CD4-positive, alpha-beta T cell (primary cell): ENCODE results near the gene PDCD6IP. TPM values are rescaled to one million over a fixed set of nuclear protein-coding genes. Genes with fewer than 3 reads are reported as not detected.

ENCODE experiments used
- ATAC-seq: fragments of 200-7000 bp; cut with Tn5 transposase; one replicate; pipeline ENCODE4 v1.10.0; 2022; ENCODE audit warnings: mild to moderate bottlenecking; ENCODE audit not compliant: poor library complexity
- CTCF ChIA-PET: fragments of 350-600 bp; sonication (Branson Sonifier 250); formaldehyde crosslinking; loops from one replicate; lab custom pipeline; 2021; ENCODE audit warnings: antibody characterized with exemption, inconsistent platforms; lab: Charles Lee
- POLR2A ChIA-PET: fragments of 350-600 bp; sonication (Branson Sonifier 250); formaldehyde crosslinking; loops from one replicate; lab custom pipeline; 2021; ENCODE audit warnings: antibody characterized with exemption, inconsistent platforms; lab: Charles Lee
- DNase-seq, 14 experiments: peaks; one replicate each; pipeline ENCODE4 v3.0.0-alpha.2; 2013 to 2020; ENCODE audit warnings: mixed read lengths in 2 of 14
- H3K27ac ChIP-seq, 2 donors: one replicate each; pipeline versions ENCODE4 v1.5.1 to v1.7.0; 2013; ENCODE audit warnings: low read length in 2 of 2, low read depth in 1 of 2, mild to moderate bottlenecking in 1 of 2
- H3K27me3 ChIP-seq, 2 experiments: 1 replicate in 1 of 2; 2 replicates in 1 of 2; pipeline versions ENCODE4 v1.6.1 to v1.7.0; 2013; ENCODE audit warnings: low read length in 2 of 2, control low read depth in 1 of 2, mild to moderate bottlenecking in 1 of 2, moderate library complexity in 1 of 2; ENCODE audit not compliant: insufficient read depth in 2 of 2, control insufficient read depth in 1 of 2
- H3K36me3 ChIP-seq: one replicate; pipeline ENCODE4 v1.6.1; 2013; ENCODE audit warnings: low read length, control low read depth; ENCODE audit not compliant: insufficient read depth
- H3K4me1 ChIP-seq: one replicate; pipeline ENCODE4 v1.6.1; 2013; ENCODE audit warnings: low read length, control low read depth; ENCODE audit not compliant: insufficient read depth
- H3K4me3 ChIP-seq: one replicate; pipeline ENCODE4 v1.5.1; 2013; ENCODE audit warnings: mild to moderate bottlenecking, low read length, moderate library complexity
- H3K9me3 ChIP-seq, 2 experiments: 1 replicate in 1 of 2; 2 replicates in 1 of 2; pipeline versions ENCODE4 v1.6.1 to v1.7.0; 2013; ENCODE audit warnings: low read length in 2 of 2, mild to moderate bottlenecking in 2 of 2, control low read depth in 1 of 2, moderate library complexity in 1 of 2; ENCODE audit not compliant: control insufficient read depth in 1 of 2, insufficient read depth in 1 of 2
- H3K27ac Mint-ChIP-seq: one replicate; pipeline ENCODE4 v1.8.0; 2020; ENCODE audit warnings: mixed read lengths
- H3K27me3 Mint-ChIP-seq: one replicate; pipeline ENCODE4 v1.8.0; 2021; ENCODE audit warnings: mixed read lengths
- H3K36me3 Mint-ChIP-seq: one replicate; pipeline ENCODE4 v1.8.0; 2021; ENCODE audit warnings: low read depth, mixed read lengths
- H3K4me1 Mint-ChIP-seq: one replicate; pipeline ENCODE4 v1.8.0; 2021; ENCODE audit warnings: low read depth, mixed read lengths
- H3K4me3 Mint-ChIP-seq: one replicate; pipeline ENCODE4 v1.8.0; 2020; ENCODE audit warnings: mild to moderate bottlenecking, mixed read lengths
- H3K9me3 Mint-ChIP-seq: one replicate; pipeline ENCODE4 v1.8.0; 2020; ENCODE audit warnings: mixed read lengths
- CTCF ChIP-seq: fragments of 200-600 bp; IDR thresholded peaks from one replicate; pipeline ENCODE4 v1.8.0; 2022; ENCODE audit warnings: antibody characterized with exemption, mild to moderate bottlenecking
- intact Hi-C, 2 experiments: fragments of 100-400 bp; cut with DNase I in 1 of 2; cut with micrococcal nuclease in 1 of 2; formaldehyde crosslinking; loops; one replicate each; pipeline versions ENCODE4 v1.15.1 to v1.9.0; 2023 to 2025; cut with DNase I, micrococcal nuclease
- total RNA-seq, 174 experiments: library from RNA in 2 of 174; stranded (reverse) in 2 of 174; gene quantifications; one replicate each; pipeline ENCODE4 v1.2.3 and lab custom pipeline; 2021 to 2026

Gene PDCD6IP
- total RNA-seq, 2 experiments from 2014 or later: 109 to 112 TPM

GRCh38 chr3:33860373-33861050, 62.1 kb downstream of the PDCD6IP start:
- Mint-ChIP-seq H3K27me3 (no peaks in the 10 kb centered on the region), H3K4me3 (no peak overlapping the region), H3K36me3 (peaks cover 80% of the 10 kb centered on the region), H3K4me1 (peaks cover 9% of the 10 kb centered on the region), H3K27ac (no peak overlapping the region), H3K9me3 (no peaks in the 10 kb centered on the region)
- CTCF ChIA-PET: interaction anchor here (0.6 kb wide), 1 partner anchor 148 kb away, joined by 3 read pairs; no protein-coding TSS in a partner anchor
- no peak for DNase-seq
- no peak overlapping the region for H3K27ac ChIP-seq
- no peak for TF ChIP-seq CTCF
- H3K4me1 ChIP-seq: no peaks in the 10 kb centered on the region
- intact Hi-C loops: no loop called here
- peaks cover 57% of the 10 kb centered on the region for H3K36me3 ChIP-seq
- H3K27me3 ChIP-seq: no peaks in the 10 kb centered on the region
- H3K9me3 ChIP-seq: no peaks in the 10 kb centered on the region
- POLR2A ChIA-PET: interaction anchor here (0.6 kb wide), 1 partner anchor 23 kb away, joined by 3 read pairs; no protein-coding TSS in a partner anchor
- no peak overlapping the region for H3K4me3 ChIP-seq
- ATAC-seq: no peak

GRCh38 chr3:33865133-33865532, 66.7 kb downstream of the PDCD6IP start:
- Mint-ChIP-seq H3K27ac (no peak overlapping the region), H3K27me3 (no peaks in the 10 kb centered on the region), H3K4me1 (no peaks in the 10 kb centered on the region), H3K9me3 (no peaks in the 10 kb centered on the region), H3K4me3 (no peak overlapping the region), H3K36me3 (peaks cover 71% of the 10 kb centered on the region)
- H3K27ac ChIP-seq: no peak overlapping the region
- intact Hi-C loops: no loop called here
- ChIA-PET CTCF (no interaction called here), POLR2A (interaction anchor here (0.6 kb wide), 1 partner anchor 963 kb away, joined by 3 read pairs; no protein-coding TSS in a partner anchor)
- no peaks in the 10 kb centered on the region for H3K27me3 ChIP-seq
- no peak overlapping the region for H3K4me3 ChIP-seq
- H3K9me3 ChIP-seq: no peaks in the 10 kb centered on the region
- no peak for ATAC-seq
- H3K36me3 ChIP-seq: peaks cover 63% of the 10 kb centered on the region
- TF ChIP-seq CTCF: no peak
- no peaks in the 10 kb centered on the region for H3K4me1 ChIP-seq
- DNase-seq: no peak

- Histone ChIP-seq H3K4me1 (no peaks in the 10 kb centered on the region), H3K27me3 (no peaks in the 10 kb centered on the region), H3K27ac (no peak overlapping the region), H3K36me3 (peaks cover 56% of the 10 kb centered on the region), H3K4me3 (no peak overlapping the region), H3K9me3 (no peaks in the 10 kb centered on the region)
- ATAC-seq (no peak), DNase-seq (no peak)
- peak overlapping the region; percentile 35 for H3K27ac Mint-ChIP-seq
- no peaks in the 10 kb centered on the region for H3K27me3 Mint-ChIP-seq
- intact Hi-C loops: no loop called here
- CTCF ChIA-PET: interaction anchor here (0.7 kb wide), 1 partner anchor 15 kb away, joined by 3 read pairs; no protein-coding TSS in a partner anchor
- POLR2A ChIA-PET: no interaction called here
- TF ChIP-seq CTCF: no peak
- no peaks in the 10 kb centered on the region for H3K9me3 Mint-ChIP-seq
- H3K36me3 Mint-ChIP-seq: peaks cover 49% of the 10 kb centered on the region
- H3K4me3 Mint-ChIP-seq: no peak overlapping the region
- H3K4me1 Mint-ChIP-seq: no peaks in the 10 kb centered on the region
These were observed 69.9 kb downstream of the PDCD6IP start for GRCh38 chr3:33868309-33868708.
